NCI-H146 (cell line): ENCODE data around the gene TMEM184C.

Experiments used
- DNase-seq: peaks from one replicate; lab custom pipeline; 2025; lab: John Stamatoyannopoulos, UW

TMEM184C gene

DNA sequence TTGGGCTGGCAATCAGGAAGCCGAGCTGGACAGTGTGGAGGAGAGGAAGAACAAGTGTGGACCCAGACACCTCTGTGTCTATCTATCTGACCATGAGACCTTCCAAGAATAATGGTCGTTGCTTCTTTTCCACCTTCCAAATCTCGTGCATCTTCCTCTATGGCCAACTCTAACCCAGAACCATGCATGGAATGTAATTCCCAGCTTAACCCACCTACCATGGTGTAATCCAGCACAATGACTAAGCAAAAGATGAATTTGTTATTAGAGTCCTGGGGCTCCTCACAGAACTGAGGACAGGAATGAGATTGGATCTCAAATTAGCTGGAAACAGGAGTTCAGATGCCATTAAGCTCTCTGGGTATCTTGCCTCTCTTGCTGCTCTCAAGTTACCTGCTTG, 17.4 kb upstream of the TMEM184C start:
- no peak for DNase-seq

GRCh38 chr4:147605499-147605898, 11.7 kb upstream of the TMEM184C start:
- no peak for DNase-seq

DNA sequence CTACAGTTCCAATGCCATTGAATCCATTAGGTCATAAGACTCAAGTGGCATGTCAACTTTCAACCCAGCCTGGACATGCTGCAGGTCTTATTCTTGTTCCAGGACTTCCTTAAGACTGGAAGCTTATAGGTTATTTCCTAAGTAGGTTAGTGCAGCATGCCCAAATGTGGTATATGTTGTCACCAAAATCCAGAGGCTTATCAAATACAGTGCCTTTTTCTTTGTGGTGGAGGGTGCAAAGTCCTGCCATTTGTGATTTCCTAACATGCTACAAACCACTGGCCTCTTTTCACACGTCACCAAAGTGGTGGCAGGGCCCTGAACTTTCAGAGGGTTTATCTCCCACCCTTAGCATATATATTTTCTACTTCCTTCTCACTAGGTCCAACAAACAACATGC, 9.7 kb upstream of the TMEM184C start:
- DNase-seq: no peak

DNA sequence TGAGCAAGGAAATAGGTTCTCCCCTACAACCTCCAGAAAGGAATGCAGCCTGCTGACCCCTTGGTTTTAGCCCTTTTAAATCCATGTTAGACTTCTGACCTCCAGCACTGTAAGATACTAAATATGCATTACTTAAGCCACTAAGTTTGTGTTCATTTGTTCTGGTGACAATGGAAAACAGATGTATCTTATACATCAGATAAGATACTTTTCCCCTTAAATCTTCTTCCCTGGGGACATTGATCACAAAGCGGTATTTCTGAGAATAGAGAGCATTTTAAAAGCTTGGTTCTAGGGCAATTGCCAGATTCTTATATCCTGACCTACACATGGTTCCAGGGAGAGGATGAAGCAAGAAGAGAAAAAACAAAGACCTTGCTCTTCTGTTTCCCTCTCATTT, 6.5 kb upstream of the TMEM184C start:
- no peak for DNase-seq

GRCh38 chr4:147616849-147617172, 386 bp upstream of the TMEM184C start:
- DNase-seq: no peak

DNA sequence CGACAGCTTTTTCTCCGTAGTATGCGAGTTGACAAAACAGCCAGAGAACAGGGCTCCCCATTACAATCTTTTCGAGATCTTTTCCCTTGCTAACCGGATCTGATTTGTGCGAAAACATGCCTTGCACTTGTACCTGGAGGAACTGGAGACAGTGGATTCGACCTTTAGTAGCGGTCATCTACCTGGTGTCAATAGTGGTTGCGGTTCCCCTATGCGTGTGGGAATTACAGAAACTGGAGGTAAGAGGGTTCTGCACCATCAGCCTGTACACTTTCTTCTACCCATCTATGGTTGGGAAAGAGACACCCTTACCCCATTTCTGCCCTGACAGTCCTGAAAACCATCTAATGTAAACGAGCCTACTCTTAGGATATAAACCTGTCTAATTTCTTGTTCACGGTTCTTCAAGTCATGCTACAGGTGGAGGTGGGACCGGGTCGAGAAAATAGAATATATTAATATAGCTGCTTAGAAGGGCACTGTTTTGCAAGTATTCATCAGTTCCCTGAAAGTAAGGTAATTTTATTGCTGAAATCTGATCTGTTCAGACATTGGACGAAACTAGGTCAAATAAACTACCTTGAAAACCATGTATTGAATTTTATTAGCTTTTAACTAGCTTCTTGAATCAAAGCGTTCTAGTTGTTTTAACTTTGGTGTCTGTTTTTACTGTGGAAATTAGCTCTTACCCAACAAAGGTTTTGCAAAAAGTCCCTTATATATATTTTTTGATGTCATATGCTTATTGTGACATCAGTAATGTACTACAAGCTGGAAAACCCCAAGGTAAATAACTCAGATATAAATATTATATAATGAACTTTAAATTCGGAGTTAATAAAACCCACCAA, 869 bp downstream of the TMEM184C start:
- DNase-seq: no peak

GRCh38 chr4:147620315-147620714, 3.1 kb downstream of the TMEM184C start:
- no peak for DNase-seq

DNA sequence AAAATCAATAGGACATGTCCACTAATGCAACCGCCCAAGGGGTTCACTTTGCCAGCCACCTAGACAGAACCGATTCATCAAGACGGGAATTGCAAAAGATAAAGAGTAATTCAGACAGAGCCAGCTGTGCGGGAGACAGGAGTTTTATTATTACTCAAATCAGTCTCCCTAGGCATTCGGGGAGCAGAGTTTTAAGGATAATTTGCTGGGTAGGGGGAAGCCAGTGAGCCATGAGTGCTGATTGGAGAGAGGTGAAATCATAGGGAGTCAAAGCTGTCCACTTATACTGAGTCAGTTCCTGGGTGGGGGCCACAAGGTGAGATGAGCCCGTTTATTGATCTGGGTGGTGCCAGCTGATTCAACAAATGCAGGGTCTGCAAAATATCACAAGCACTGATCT, 8.5 kb downstream of the TMEM184C start:
- no peak for DNase-seq

DNA sequence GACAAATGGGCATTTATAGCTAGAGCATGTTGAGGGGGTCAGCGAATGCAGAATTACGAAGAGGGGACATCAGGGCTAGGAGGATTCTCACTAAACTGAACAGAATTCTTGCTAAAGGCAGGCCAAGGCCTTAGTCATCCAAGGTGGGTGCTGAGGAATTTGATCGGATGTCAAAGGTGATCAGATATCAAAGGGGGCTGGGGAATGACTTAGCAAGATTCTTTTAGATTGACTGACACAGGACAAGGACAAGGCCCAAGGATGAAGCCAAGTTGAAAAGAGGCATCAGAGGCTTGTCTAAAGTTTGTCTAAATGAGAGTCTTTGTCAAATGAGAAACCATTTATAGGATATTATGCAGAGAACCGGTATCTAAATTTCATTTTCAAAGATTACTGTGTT, 9.7 kb downstream of the TMEM184C start:
- no peak for DNase-seq

DNA sequence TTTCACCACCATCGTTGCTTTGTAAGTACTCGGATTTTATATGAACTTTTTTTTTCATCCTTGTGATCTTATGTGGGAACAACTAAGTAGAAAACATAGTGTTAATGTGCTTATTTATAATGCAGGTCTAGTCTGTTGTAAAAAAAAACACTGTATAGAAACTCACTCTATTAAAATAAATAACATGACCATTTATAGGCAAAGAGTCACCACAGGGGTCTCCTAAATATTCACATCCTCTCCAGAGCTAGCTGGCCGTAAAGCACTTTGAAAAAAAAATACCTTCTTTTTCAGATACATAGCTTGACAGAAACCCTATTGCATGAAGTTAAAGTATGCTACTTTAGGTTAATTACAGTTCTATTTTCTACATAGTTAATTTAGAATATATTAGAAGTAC, 11.2 kb downstream of the TMEM184C start:
- no peak for DNase-seq

- DNase-seq: no peak
Observed at GRCh38 chr4:147629783-147630730, 12.9 kb downstream of the TMEM184C start.

DNA sequence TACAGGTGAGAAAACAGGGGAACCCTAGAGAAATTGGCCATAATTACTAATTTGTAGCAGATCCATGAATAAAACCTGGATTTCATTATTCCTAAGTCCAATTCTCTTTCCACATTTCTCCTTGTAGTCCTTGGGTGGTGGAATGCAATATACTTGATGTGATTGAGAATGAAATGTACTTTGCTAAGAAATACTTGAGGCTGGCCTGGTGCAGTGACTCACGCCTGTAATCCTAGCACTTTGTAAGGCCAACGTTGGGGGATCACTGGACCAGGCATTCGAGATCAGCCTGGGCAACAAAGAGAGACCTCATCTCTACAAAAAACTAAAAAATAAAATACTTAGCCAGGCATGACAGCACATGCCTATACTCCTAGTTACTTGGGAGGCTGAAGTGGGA, 15.9 kb downstream of the TMEM184C start:
- DNase-seq: no peak

DNA sequence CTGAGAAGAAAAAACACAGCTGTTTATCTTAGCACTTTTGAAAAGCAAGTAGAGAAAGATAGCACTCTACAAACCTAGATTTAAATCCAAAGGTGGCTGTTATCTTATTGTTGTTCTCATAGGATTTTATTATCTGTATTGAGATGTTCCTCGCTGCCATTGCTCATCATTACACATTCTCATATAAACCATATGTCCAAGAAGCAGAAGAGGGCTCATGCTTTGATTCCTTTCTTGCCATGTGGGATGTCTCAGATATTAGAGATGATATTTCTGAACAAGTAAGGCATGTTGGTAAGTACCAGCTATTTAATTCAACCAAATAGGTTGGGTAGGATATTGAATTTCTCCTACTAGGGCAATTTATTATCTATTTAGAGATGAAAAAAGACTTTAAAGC, 16.4 kb downstream of the TMEM184C start:
- no peak for DNase-seq

GRCh38 chr4:147635348-147635747, 18.2 kb downstream of the TMEM184C start:
- DNase-seq: no peak

GRCh38 chr4:147638365-147638764, 21.2 kb downstream of the TMEM184C start:
- no peak for DNase-seq

DNA sequence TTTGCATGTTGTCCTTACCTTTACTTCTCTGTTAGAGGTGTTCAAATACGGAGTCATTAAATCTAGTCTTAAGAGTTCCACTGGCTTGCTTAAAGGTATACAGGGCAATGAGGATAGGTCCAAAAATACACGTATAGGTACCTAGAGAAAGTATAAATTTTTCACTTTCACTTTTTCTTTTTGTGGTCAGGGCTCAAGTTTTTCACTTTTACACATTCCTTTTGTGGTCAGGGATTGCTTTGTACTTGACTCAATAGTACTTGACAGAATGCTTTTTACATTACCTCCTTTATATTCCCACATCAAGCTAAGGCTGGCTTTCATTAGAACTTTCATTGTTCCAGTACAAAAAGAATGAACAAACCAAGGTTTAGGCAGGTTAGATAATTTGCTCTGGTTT, 21.7 kb downstream of the TMEM184C start:
- DNase-seq: no peak

- no peak for DNase-seq
Observed at GRCh38 chr4:147639388-147639787, 22.2 kb downstream of the TMEM184C start.

DNA sequence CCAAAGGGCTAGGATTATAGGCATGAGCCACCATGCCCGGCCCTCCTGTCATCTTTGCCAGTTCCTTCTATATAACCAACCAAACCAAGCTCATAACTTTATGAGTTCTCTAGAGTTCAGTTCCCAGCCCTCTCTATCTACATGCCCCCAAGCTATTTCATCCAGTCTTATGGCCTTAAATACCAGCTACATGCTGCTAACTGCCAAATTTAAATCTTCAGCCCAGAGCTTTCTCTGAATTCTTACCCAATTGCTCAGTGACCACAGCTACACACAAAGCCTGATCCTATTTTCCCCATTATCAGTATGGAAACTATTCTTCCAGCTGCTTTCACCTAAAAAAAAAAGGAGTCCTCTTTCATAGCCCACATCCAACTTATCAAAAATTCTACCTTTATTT, 23.1 kb downstream of the TMEM184C start:
- DNase-seq: no peak

GRCh38 chr4:147643616-147644015, 26.4 kb downstream of the TMEM184C start:
- DNase-seq: no peak

- no peak for DNase-seq
Observed at GRCh38 chr4:147644471-147644870, 27.3 kb downstream of the TMEM184C start.

DNA sequence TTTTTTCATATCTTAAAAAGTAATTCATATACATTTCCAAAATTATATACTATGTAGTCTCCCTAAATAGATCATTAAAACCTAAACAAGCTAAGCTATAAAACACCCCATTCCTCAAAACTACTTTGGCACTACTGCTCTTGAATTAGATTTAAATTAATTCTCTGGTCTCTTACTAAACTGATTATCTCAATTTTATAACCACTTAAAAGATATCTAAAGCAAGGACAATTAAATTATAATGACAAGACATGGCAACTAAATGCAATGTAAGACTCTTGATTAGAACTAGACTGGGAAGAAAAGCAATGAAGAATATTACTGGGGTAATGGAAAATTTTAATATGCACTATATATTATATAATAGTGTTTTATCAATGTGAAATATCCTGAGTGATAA, 27.9 kb downstream of the TMEM184C start:
- DNase-seq: no peak

DNA sequence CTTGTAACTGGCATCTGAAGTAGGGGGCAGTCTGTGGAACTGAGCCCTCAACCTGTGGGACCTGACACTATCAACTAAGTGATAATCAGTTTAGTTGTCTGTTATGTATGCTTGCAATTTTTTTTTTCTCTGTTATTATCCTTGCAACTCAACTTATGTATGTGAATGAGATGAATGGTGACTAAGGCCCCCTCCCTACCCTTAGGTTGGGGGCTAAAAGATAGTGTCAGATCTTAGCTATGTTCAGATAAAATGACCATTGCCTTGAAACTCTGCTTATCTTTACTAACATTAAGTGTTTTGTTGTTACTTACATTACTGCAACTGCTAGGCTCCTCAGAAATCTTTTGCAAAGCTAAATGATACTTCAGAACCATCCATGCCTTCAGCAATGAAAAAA, 31.5 kb downstream of the TMEM184C start:
- DNase-seq: no peak

- DNase-seq: no peak
Observed at GRCh38 chr4:147651563-147651962, 34.4 kb downstream of the TMEM184C start.
